ENCODE measurements around the gene GBA2. TPM values are rescaled to one million over a fixed set of nuclear protein-coding genes. Genes with fewer than 3 reads are reported as not detected.

GBA2 gene
- total RNA-seq (10 to 100 TPM; 66.5 to 77.1 TPM), polyA plus RNA-seq (ENCODE audit: insufficient read depth, low read depth, low replicate concordance) (51.3 TPM)
- long read RNA-seq, donor 1, partial matches to known transcripts, result 0 of 3 reads
- long read RNA-seq, donor 1, other reads (novel, unspliced or antisense), result 0 of 3 reads
- long read RNA-seq, donor 2, partial matches to known transcripts, result 0 of 4 reads
- long read RNA-seq, donor 2, other reads (novel, unspliced or antisense), result 0 of 4 reads

DNA sequence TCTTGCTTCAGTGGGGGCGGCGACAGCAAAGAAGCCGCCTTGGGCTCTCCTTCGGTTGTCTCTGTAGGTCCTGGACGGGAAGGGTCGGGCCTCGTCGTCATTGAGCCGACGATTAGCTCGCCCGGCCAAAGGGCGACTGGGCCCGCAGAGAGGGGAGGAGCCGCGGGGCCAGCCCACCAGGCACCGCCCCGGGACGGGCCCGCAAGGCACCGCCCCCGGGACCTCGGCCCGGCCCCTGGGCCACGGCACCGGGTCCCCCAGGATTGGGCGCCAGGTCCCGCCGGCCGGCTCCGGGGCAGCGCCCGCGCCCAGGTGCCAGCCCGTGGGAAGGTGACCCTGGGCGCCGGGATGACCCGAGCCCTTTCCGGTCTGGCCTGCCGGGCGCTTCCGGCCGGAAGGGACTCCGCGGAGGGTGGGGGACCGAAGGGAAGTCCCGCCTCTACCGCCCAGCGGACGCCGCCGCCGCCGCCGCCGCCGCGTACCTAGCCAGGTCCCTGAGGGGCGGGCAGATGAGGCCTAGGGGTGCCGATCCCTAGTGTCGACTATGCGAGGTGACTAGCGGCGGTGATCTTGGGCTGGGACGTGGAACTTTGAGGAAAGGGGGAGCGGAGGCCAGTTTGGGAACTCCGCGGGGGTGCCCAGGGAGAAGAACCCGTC is at the start of gene GBA2, which contains the start of gene RGP1:
TSS of gene GBA2 (minus strand) at position 371 of the 657 bp plus-strand sequence. CDS start 524 bp downstream, outside the sequence.
TSS of gene RGP1 (plus strand) at position 430 of the 657 bp plus-strand sequence. CDS start 469 bp downstream, outside the sequence.
- H3K4me1 ChIP-seq, result peaks cover 33% of the 10 kb centered on the region
- peak; percentile 83 for DNase-seq
- intact Hi-C loops (cut with DNase I; ENCODE audit: low total_unique reads), result no loop called here

DNA sequence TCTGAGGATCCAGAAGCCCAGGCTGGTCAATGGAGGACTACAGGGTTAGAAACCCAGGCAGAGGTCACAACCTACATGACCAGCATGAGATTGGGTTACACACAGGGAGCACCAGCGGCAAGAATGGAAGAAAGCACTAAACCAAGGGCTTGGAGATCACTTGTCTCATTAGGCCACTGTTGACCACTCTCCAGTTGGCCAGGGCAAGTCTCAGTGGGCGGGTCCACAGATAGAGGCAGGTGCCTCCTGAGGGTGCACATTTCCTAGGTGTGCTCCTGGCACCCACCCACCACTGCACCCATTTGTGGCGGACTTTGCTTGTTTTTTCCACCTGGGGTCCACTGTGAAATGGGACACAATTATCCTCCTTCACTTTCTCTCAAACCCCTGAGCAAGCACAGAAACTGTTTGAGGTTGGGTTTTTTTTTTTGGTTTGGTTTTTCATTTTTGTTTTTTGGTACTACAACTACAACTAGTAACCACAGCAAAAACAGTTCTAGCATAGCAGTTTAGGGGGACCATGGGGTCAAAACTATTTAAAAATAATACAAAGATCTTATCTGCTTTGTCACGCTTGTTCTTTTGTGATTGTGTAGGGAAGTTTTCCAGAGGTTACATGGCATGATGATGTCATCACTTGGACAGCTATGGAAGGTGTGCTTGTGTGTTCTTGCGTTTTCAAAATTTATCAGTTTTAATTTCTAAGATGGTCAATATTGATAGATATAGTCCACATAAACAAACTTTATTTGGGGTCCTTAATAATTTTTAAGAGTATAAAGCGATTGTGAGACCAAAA is 48.5 kb upstream of the GBA2 start:
- no peaks in the 10 kb centered on the region for H3K27me3 ChIP-seq
- peaks cover 4% of the 10 kb centered on the region for H3K4me1 ChIP-seq
- no peak overlapping the region for H3K27ac ChIP-seq
- H3K36me3 ChIP-seq (ENCODE audit: low read depth, missing control alignments), result no peaks in the 10 kb centered on the region
- 89 to 92% methylated on average over 6 of the region's 6 CpGs for WGBS, 2 donors
- no peak for DNase-seq
- intact Hi-C loops (cut with DNase I; ENCODE audit: low total_unique reads), result no loop called here
- no peak for TF ChIP-seq POLR2A (IDR thresholded peaks at IDR 0.05)
- TF ChIP-seq, protein P1, sequence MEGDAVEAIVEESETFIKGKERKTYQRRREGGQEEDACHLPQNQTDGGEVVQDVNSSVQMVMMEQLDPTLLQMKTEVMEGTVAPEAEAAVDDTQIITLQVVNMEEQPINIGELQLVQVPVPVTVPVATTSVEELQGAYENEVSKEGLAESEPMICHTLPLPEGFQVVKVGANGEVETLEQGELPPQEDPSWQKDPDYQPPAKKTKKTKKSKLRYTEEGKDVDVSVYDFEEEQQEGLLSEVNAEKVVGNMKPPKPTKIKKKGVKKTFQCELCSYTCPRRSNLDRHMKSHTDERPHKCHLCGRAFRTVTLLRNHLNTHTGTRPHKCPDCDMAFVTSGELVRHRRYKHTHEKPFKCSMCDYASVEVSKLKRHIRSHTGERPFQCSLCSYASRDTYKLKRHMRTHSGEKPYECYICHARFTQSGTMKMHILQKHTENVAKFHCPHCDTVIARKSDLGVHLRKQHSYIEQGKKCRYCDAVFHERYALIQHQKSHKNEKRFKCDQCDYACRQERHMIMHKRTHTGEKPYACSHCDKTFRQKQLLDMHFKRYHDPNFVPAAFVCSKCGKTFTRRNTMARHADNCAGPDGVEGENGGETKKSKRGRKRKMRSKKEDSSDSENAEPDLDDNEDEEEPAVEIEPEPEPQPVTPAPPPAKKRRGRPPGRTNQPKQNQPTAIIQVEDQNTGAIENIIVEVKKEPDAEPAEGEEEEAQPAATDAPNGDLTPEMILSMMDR (IDR thresholded peaks at IDR 0.05), result no peak
- H3K9me3 ChIP-seq, result no peaks in the 10 kb centered on the region
- H3K4me3 ChIP-seq, result no peak overlapping the region

More for the DNA sequence above, at the start of gene GBA2, which contains the start of gene RGP1:
- Histone ChIP-seq H3K36me3 (ENCODE audit: low read depth, missing control alignments) (no peaks in the 10 kb centered on the region), H3K27me3 (no peaks in the 10 kb centered on the region), H3K4me3 (peak within 1 kb of the TSS; percentile 84 to 97), H3K27ac (peak within 1 kb of the TSS; percentile 6 to 80), H3K9me3 (no peaks in the 10 kb centered on the region)
- 0% methylated on average over 46 of the region's 69 CpGs; no CpG with 5 or more reads in 1 of the 2 donors for WGBS, 2 donors
- TF ChIP-seq, protein P1 (IDR thresholded peaks at IDR 0.05), result no peak
- no peak for TF ChIP-seq POLR2A (IDR thresholded peaks at IDR 0.05)

DNA sequence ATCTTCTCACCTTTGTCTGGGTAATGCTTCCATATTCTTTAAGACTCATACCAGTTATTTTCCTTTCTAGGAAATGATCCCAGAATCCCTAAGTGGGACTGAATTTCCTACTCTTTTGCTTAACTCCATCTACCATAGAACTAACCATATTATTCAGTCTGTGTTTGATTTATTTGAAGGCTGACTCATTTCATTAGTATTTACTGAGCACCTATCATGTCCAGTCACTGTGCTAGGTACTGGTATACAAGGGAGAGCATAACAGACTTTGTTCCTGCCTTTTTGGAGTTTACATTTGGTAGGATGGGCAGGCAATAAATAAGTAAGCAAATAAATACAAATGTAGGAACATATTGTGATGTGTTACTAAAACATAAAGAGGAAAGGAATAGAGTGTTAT is 46.7 kb upstream of the GBA2 start:
- H3K27ac ChIP-seq, result no peak overlapping the region
- intact Hi-C loops (cut with DNase I; ENCODE audit: low total_unique reads), result no loop called here
- H3K4me1 ChIP-seq, result peaks cover 16% of the 10 kb centered on the region
- no peaks in the 10 kb centered on the region for H3K9me3 ChIP-seq
- no peak for DNase-seq
- no peaks in the 10 kb centered on the region for H3K36me3 ChIP-seq (ENCODE audit: low read depth, missing control alignments)
- TF ChIP-seq, protein P1 (IDR thresholded peaks at IDR 0.05), result no peak
- TF ChIP-seq POLR2A (IDR thresholded peaks at IDR 0.05), result no peak
- H3K27me3 ChIP-seq, result no peaks in the 10 kb centered on the region
- no peak overlapping the region for H3K4me3 ChIP-seq

DNA sequence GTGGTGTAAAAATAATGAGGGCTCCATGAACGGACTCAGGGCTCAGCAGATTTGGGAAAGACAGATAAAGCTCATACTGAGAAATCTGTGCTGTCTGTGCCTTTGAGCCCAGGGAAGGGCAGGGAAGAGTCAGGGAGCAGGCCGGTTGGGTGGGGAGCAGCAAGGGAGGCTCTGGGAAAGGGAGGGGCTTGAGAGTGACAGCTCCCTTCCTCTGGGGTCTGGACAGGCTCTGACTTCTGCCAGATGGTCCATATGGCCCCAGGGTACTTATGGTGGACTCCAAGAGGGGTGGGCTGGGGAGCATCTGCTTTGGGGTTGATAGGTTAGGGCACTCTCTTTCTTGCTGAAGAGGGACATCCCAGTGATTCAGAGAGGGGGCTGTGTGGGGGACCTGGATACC is 44.4 kb upstream of the GBA2 start:
- no peak for DNase-seq
- 54% methylated on average over 2 of the region's 2 CpGs for WGBS, 2 donors
- Histone ChIP-seq H3K36me3 (ENCODE audit: low read depth, missing control alignments) (no peaks in the 10 kb centered on the region), H3K9me3 (no peaks in the 10 kb centered on the region), H3K27me3 (no peaks in the 10 kb centered on the region), H3K27ac (no peak overlapping the region), H3K4me3 (no peak overlapping the region), H3K4me1 (peaks cover 26% of the 10 kb centered on the region)
- TF ChIP-seq, protein P1 (IDR thresholded peaks at IDR 0.05), result no peak
- no peak for TF ChIP-seq POLR2A (IDR thresholded peaks at IDR 0.05)
- intact Hi-C loops (cut with DNase I; ENCODE audit: low total_unique reads), result no loop called here
